Mesenteric fat pad (tissue), 1 donor: ENCODE data around the gene ZC3H14. TPM values are rescaled to one million over a fixed set of nuclear protein-coding genes. Genes with fewer than 3 reads are reported as not detected.

Source experiments
- total RNA-seq: library from RNA; stranded (reverse); fragmentation: NEBNext Ultra II Directional; extraction: Animal tissue kit (Norgen Biotek cat#: 25700); gene quantifications from one replicate; pipeline ENCODE4 v1.2.1, GENCODE V29; 2021
- donor health status: DM: yes; HTN: yes; CAD: no.

Gene ZC3H14
- total RNA-seq, 1 donor from 2014 or later, result 50.8 TPM

Other genes starting within 250 kb of the ZC3H14 start
- not detected for gene KCNK10, start 239.8 kb upstream of the ZC3H14 start, total RNA-seq
- 7.3 TPM for gene SPATA7, start 177.4 kb upstream of the ZC3H14 start, total RNA-seq
- gene PTPN21, start 8.0 kb upstream of the ZC3H14 start, total RNA-seq, result 27.7 TPM
- 0.13 TPM for gene EML5, start 229.9 kb downstream of the ZC3H14 start, total RNA-seq